GM12878 (cell line): ENCODE measurements around the gene CRYBA2.

Experiments used
- EZH2 ChIP-seq: IDR thresholded peaks from 2 replicates; pipeline ENCODE4 v1.6.1; 2012; ENCODE audit warnings: low read depth, mild to moderate bottlenecking, control low read depth, inconsistent platforms, low read length, borderline replicate concordance; ENCODE audit not compliant: control insufficient read depth
- ZNF274 ChIP-seq: IDR thresholded peaks from one replicate; pipeline ENCODE4 v1.8.0; 2011; ENCODE audit not compliant: insufficient read length, insufficient read depth

DNA sequence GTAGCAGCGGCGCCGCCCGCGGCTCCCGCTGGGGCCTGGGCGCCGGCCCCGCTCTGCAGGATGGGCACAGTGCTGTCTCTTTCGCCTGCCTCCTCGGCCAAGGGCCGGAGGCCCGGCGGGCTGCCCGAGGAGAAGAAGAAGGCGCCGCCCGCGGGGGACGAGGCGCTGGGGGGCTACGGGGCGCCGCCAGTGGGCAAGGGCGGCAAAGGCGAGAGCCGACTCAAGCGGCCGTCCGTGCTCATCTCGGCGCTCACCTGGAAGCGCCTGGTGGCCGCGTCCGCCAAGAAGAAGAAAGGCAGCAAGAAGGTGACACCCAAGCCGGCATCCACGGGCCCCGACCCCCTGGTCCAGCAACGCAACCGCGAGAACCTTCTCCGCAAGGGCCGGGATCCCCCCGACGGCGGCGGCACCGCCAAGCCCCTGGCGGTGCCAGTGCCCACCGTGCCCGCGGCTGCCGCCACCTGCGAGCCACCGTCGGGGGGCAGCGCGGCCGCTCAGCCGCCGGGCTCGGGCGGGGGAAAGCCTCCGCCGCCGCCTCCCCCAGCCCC is 33.4 kb downstream of the CRYBA2 start:
- TF ChIP-seq ZNF274 (no peak), EZH2 (no peak)
